GM21526 (cell line): Measurements from ENCODE around the gene PPP6C.

ENCODE experiments used
- ATAC-seq: cut with Tn5 transposase; IDR thresholded peaks from one replicate; pipeline ENCODE4 v1.9.1; 2021; ENCODE audit warnings: moderate library complexity; ENCODE audit not compliant: unreplicated experiment, low FRiP score

Gene PPP6C

GRCh38 chr9:125103021-125103420 lies 86.6 kb downstream of the PPP6C start:
- no peak for ATAC-seq

GRCh38 chr9:125100822-125101221 lies 88.8 kb downstream of the PPP6C start:
- ATAC-seq = no peak

- ATAC-seq = no peak
These were observed 89.8 kb downstream of the PPP6C start for GRCh38 chr9:125099816-125100215.
